DMS53 (cell line): Measurements from ENCODE around the gene BLMH.

ENCODE experiments used
- DNase-seq: peaks from one replicate; lab custom pipeline; 2025; lab: John Stamatoyannopoulos, UW

BLMH gene

GRCh38 chr17:30291543-30292285, at the start of gene BLMH:
Gene BLMH (minus strand): TSS chr17:30291944. CDS start chr17:30291819, 125 bp downstream.
- DNase-seq, result peak; percentile 83

GRCh38 chr17:30340801-30341356, 49.1 kb upstream of the BLMH start:
- no peak for DNase-seq

- no peak for DNase-seq
These were observed 47.3 kb upstream of the BLMH start for GRCh38 chr17:30339086-30339485.

GRCh38 chr17:30337393-30337999, 45.8 kb upstream of the BLMH start:
- peak; percentile 14 for DNase-seq

- peak; percentile 91 for DNase-seq
These were observed 44.8 kb upstream of the BLMH start for GRCh38 chr17:30336369-30337171.

GRCh38 chr17:30334421-30334820, 42.7 kb upstream of the BLMH start:
- DNase-seq, result no peak

GRCh38 chr17:30333503-30334360, 42.0 kb upstream of the BLMH start, which contains the start of gene TMIGD1:
Gene TMIGD1 (minus strand): TSS chr17:30334057. CDS start chr17:30332133, 1,924 bp downstream.
- DNase-seq, result no peak

GRCh38 chr17:30332057-30332542, 40.4 kb upstream of the BLMH start:
- DNase-seq, result no peak

GRCh38 chr17:30326809-30327208, 35.1 kb upstream of the BLMH start:
- DNase-seq, result no peak

- DNase-seq, result no peak
These were observed 33.0 kb upstream of the BLMH start for GRCh38 chr17:30324723-30325122.

- peak; percentile 64 for DNase-seq
These were observed 32.2 kb upstream of the BLMH start for GRCh38 chr17:30323895-30324319.

- peak; percentile 80 for DNase-seq
These were observed 31.6 kb upstream of the BLMH start for GRCh38 chr17:30323262-30323894.

- peak; percentile 95 for DNase-seq
These were observed 29.6 kb upstream of the BLMH start for GRCh38 chr17:30321314-30321713.

- peak; percentile 29 for DNase-seq
These were observed 26.4 kb upstream of the BLMH start for GRCh38 chr17:30318155-30318554.

GRCh38 chr17:30316736-30317135, 25.0 kb upstream of the BLMH start:
- peak; percentile 16 for DNase-seq

GRCh38 chr17:30315106-30315505, 23.4 kb upstream of the BLMH start:
- no peak for DNase-seq

GRCh38 chr17:30314474-30314873, 22.7 kb upstream of the BLMH start:
- no peak for DNase-seq

- no peak for DNase-seq
These were observed 20.5 kb upstream of the BLMH start for GRCh38 chr17:30312226-30312625.

- no peak for DNase-seq
These were observed 18.8 kb upstream of the BLMH start for GRCh38 chr17:30310562-30310961.

GRCh38 chr17:30309591-30309990, 17.8 kb upstream of the BLMH start:
- DNase-seq, result no peak

- DNase-seq, result peak; percentile 6
These were observed 16.7 kb upstream of the BLMH start for GRCh38 chr17:30308406-30308805.
